ENCODE results near the gene DSCAM.

- TF ChIP-seq CTCF (IDR thresholded peaks at IDR 0.05; ENCODE audit: insufficient read depth, low read length, poor library complexity, severe bottlenecking) (no peak), EZH2phosphoT487 (conservative IDR thresholded peaks at IDR 0.05; ENCODE audit: low read length) (no peak)
Observed at GRCh38 chr21:40795313-40795712, 51.6 kb downstream of the DSCAM start.

Measured in SU-DHL-6 (cell line).